GM19351 (cell line): Measurements from ENCODE around the gene RPS24.

Experiments
- ATAC-seq: cut with Tn5 transposase; IDR thresholded peaks from one replicate; pipeline ENCODE4 v1.9.1; 2021; ENCODE audit warnings: mild to moderate bottlenecking, moderate library complexity; ENCODE audit not compliant: unreplicated experiment

Gene RPS24

DNA sequence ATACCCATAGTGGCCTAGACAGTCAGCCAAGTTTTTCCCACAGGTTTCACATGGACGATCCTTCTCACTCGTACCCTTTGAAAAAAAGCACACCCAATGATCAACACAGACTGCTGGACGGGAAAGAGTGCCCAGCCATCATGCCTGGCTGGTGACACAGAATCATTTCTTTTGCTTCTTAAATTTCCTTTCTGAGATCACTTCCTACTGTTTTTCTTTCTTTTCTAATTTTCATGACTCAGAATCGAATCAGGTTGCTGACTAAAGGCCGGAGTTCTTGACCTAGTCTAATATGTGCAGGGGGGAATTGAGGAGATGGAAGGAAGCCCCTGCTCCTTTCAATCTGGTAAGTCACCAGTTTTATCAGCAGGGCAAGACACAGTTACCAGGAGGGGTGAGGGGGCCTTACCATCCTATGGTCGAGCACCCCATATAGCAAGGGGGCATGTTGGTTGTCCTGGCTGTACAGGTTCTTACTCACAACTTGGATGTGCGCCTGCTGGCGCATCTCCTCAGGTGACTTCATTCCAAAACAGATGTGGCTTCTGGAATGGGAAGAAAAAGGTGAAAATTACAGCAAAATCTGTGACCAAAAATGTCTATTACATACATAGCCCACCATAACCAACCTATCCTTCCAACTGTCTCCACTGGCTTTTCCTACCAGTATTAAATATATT, 7.8 kb upstream of the RPS24 start:
- no peak for ATAC-seq

DNA sequence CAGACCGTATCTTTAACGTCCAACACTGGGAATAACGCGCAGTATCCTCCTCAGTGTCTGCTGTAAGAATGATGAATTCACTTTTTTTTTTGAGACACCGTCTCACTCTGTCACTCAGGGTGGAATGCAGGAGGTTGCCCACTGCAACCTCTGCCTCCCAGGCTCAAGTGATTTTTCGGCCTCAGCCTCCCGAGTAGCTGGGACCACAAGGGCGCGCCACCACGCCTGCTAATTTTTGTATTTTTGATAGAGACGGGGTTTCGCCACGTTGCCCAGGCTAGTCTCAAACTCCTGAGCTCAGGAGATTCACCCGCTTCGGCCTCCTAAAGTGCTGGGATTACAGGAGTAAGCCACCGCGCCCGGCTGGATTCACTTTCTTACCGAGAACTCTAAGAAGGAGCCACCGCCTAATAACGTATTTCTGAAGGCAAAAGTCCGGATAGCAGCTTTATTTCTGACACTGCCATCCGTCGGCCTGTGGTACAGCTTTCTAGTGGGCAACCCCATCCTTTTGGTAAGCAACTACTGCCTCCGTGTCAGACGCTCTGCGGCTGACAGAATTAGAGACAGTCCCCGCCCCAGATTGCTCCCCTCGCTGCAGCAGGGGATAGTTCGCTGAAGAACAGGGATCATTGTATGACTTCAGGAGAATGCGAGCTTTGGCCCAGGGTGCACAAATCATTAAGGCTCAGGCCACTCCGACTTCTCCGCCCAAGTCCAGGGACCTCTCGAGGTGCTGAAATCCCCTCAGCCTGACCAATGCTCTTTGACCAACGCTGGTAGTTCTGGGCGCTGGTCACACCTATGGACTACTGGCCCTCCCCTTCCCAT, 5.0 kb upstream of the RPS24 start:
- no peak for ATAC-seq

DNA sequence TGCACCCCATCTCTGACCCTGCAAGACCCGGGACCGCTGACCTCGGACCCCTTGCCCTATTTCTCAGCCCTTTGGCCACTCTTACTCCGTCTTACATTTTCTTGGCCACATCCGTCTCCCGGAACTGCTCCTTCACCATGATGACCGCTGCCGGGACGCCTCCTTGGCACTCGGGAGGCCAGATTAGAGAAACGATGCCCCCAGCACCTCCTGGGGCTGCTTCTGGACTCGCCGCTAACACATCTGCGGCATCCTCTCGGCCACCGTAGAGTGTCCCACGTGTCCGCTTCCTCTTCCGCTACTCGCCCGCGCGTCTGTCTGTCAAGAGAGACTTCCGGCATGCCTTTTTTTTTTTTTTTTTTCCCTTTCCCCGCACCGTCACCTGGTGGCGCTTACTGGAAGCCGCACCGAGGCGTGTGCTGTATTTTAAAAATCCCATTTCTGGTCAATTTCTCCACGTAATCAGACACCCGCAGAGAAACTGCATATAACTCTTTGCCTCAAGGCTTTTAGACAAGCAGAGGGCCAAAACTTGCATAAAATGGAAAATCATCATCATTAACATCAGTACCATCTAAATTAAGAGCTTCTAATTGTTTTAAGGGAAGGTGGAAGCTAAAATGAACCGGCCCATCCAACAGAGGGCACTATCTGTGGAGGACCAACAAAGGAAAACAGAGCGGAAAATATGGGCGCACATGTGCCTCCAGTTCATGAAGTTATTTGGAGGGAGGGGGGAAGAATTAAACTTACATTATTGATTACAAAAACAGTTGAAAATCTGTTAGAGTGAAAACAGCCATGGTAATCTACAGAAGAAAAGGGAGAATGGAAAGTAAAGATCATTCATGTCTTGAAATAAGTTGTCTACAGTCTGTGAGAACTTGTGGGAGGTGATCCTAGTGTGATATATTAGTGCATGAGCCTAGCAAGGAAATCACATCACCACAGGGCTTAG, 4.1 kb upstream of the RPS24 start, which contains the start of gene POLR3A:
POLR3A (minus strand) TSS at position 247 of the 958 bp plus-strand sequence; CDS start at position 139, 108 bp downstream.
- peak; percentile 62 for ATAC-seq

DNA sequence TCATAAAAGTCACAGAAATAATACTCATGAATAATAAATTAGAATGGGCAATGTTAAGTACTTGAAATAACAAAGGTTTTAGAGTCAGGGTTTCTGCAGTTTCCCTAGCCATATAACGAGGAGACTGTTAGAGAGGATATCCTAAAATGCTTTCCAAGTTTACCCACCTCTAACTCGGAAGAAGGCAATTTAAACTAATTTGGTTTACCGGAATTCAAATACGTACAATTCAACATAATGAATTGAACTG, 351 bp upstream of the RPS24 start:
- no peak for ATAC-seq

DNA sequence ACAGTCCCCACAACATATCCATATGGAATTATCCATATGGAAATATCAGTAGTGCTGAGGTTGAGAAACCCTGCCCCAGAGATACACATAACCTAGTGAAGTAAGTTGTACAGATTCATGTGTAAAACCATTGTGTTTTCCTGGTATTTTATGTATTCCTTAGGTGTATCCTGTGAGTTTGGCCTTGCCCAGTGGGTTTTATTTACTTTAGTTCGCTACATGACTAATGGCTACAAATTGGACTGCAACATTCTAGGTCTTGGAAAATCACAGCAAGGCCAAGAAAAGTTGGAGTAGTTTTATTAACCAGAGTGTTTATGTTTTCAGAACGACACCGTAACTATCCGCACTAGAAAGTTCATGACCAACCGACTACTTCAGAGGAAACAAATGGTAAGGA, 1.4 kb downstream of the RPS24 start:
- ATAC-seq = no peak

DNA sequence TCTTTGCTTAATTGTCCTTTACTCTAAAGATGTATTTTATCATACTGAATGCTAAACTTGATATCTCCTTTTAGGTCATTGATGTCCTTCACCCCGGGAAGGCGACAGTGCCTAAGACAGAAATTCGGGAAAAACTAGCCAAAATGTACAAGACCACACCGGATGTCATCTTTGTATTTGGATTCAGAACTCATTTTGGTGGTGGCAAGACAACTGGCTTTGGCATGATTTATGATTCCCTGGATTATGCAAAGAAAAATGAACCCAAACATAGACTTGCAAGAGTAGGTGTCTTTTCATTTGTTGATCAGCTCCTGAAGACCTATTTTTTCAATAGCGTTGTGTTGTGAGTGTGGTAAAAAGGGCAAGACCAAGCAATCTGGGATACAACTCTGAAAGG, 1.8 kb downstream of the RPS24 start:
- no peak for ATAC-seq

DNA sequence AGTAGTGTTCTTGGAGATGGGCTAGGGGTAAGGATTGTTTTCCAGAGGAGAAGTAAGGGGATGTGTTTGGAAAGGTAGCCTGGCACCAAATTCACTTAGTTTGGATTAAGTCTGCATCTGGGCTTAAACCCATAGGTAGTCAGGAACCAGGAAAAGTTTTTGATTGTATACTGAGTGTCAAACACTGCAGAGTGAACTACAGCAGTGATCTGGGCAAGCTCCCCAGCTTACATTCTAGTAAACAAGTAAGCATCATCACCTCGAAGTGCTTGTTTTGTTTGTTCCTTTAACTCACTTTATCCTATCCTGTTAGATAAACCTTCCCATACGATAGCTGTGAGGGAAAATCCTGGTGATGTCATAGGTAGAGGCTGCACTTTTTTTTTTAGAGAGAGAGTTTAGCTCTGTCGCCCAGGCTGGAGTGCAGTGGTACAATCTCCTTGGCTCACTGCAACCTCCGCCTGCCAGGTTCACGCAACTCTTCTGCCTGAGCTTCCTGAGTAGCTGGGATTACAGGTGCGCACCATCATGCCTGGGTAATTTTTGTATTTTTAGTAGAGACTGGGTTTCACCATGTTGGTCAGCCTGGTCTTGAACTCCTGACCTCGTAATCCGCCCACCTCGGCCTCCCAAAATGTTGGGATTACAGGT, 2.4 kb downstream of the RPS24 start:
- no peak for ATAC-seq

DNA sequence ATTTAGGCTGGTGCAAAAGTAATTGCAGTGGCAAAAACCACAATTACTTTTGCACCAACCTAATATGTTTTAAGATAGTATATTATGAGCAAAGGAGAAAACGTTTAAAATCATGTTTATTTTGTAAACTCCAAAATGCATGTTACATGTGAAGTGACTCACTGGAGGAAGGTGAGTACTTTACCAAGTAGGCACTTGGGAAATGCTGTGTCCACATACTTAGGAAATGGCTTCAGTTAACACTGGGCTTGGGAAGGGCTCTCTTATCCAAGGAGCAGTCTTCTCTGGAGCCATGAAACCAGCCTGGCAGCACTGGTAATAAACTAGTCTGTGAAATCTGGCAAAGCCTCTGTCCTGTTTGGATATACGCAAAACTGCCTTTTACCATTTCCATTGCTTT, 4.4 kb downstream of the RPS24 start:
- ATAC-seq = no peak

DNA sequence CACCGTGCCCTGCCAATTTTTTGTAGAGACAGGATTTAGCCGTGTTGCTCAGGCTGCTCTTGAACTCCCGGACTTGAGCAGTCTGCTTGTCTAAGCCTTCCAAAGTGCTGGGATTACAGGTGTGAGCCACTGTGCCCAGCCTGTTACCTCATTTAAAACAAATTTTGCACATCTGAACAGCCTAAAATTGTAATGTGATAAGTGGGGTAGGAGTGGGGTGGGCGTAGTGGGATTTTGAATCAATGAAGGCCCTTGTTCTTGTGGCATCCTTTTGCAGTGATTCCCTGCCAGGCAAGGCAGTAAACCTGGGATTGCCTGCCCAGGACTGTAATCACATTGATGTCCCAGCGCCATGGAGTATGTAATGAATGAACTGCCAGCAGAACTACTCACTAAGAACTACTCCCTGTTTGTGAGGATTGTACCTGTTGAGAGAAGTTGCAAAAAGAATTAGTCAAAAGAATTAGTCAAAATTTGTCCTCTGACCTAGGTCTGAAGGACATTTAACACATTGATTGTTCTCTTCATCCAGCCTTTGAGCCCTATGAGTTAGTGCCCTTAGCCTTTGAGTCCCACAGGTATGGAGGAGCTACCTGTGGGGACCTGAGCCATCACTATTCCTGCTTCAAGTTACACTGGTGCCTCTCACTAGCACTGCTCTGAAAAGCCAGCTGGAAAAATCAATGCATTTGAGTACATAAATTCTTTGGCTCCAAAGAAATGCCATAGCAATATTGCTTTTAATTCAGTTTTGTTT, 5.3 kb downstream of the RPS24 start:
- ATAC-seq = no peak

DNA sequence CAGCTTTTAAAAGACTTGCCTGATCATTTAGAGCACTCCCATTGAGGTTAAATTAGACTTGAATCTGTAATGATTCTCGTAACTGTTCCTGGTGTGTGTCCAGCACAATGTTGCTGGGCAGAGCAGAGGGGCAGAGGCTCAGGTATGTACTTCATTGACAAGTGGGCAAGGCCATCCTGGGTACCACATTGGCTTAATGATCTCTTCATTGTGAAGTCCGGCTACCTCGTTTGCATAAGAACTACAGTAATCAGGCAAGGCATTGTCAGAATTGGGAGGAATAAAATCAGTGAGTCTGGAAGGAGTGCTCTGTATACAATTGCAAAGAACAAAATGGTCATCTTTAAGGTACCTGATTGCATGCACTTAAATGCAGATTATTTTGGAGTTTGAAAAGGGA, 6.1 kb downstream of the RPS24 start:
- no peak for ATAC-seq

DNA sequence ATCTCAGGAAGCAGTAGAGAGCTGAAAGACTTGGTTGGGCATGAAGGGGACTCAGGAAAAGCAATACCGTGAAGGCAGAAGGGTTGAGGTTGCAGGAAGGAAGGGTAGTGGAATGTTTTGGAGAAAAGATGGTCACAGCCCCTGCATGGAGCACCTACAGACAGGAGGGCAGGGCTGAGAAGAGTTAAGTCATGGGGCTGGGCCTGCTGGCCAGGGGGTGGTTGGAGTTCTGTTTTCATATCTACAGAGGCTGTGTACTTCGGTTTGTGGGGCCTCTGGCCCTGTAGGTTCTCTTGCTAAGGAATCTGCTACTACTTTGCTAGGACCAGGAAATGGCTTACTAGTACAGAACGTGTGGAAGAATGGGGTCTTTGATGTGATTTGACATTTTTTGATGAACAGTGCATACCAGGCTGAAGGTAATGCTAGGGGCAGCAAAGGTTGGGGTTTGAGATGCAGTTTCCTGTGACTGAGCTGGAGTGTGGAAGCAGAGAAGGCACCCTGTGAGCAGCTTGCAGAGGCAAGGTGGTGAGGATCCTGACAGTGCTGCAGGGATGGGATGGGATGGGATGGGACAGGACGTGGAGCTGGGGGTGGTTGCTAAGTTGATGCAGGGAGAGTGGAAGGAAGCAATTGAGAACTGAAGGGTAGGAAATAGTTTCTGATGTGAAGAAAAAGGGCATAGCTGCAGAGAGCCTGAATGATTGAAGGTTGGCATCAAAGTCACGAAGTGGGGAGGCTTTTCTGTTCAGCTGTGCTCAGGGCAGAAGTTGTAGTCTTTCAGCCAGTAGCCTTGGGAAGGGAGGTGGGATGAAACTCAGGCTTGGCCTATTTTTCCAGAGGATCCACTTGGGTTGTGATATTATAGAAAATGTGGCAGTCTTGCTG, 7.8 kb downstream of the RPS24 start:
- ATAC-seq = no peak

DNA sequence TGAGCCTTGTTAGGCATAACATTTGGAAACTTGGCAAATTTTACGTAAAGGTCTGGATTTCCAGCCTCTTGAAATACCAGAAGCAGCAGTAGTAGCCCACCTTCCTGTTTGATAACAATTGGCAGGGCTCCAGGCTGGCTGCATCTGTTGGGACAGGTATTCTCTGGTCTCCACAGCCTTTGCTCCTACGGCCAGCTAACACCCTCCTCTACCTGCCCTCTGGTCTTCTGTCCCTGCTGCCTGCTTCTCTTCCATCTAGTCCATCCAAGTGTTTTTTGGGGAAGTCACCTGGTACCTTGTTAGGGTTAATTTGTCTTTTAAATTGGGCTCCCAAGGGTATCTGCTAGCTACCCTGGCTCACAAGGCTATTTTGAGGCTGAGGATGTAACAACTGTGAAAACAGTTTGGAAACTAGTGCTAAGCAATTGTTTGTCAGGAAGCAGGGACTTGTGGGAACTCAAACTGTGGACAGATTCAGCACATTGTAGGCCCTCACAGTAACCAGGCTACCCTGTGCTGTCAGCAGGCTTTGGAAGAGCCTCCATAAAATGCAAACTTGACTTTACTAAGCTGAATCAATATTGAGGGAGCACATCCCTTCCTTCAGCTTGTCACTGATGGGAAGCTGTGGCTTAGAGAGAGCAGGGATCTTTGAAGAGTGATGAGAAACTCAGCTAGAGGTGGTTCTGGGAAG, 8.5 kb downstream of the RPS24 start:
- ATAC-seq = no peak

DNA sequence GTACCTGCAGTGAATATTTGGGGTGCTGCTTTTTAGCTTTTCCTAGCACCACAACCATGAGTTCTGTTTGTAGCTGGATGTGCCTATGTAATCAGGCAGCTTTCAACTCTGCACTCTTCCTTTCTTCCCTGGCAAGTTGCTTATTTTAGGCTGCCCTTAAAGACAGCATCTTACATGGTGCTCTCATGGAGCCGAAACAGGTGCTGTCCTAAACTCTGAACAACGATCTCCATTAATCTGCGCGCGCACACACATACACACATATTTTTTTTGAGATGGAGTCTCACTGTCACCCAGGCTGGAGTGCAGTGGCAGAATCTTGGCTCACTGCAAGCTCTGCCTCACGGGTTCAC, 9.1 kb downstream of the RPS24 start:
- ATAC-seq = no peak

DNA sequence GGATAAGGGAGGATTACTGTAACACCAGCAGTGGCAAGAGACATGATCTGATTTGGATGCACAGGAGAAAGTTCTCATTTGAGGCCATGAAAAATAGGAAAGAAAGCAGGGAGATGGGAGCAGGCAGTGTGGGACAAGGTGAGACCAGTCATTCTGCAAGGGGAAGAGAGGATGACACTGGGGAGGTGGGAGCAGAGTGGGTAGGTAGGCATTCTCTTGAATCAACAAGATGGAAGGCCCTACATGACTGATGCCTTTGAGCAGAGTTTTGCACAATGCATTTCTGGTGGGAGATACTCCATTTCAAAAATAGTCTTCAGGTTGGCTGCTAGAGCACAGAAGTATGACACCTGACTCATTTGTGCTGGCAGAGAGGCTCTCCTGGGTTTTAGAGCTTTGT, 10.5 kb downstream of the RPS24 start:
- no peak for ATAC-seq

DNA sequence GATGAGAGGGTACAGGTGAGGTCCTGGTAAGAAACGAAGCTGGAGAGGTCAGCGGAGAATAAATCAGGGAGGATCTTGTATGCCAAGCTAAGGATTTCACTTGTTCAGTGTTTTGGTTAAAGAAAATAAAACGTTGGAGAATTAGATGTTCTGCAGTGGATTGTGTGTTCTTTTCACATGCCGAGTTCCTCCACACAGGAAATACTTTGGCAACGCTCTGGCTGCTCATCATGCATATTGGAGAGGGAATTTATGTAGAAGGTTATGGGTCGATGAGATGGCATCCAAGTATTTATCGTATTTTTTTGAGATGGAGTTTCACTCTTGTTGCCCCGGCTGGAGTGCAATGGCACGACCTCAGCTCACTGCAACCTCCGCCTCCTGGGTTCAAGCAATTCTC, 11.0 kb downstream of the RPS24 start:
- ATAC-seq = no peak

DNA sequence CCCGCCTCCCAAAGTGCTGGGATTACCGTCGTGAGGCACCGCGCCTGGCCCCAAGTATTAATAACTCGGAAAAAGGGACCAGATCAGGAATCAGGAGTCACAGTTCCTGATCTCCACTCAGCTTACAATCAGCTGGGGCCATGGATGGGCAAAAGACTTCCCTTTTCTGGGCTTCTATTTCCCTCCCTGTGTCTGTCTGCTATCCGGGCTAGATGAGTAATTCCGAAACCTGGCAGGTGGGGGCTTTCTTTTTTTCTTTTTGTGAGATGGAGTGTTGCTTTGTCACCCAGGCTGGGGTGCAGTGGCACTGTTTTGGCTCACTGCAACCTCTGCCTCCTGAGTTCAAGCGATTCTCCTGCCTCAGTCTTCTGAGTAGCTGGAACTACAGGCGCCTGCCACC, 11.6 kb downstream of the RPS24 start:
- ATAC-seq = peak; percentile 60

DNA sequence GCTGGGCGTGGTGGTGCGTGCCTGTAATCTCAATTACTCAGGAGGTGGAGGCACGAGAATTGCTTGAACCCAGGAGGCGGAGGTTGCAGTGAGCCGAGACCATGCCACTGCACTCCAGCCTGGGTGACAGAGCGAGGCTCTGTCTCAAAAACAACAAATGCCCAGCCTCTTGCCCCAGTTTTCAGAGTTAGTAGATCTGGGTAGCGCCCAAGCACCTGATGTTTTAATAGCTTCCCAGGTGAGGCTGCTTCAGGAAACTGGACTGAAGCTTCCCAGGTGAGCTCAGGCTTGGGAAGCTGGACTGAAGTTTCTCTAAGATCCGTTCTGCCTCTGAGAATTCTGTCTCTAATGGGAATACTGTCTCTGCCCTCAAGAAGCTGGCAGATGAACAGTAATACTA, 12.2 kb downstream of the RPS24 start:
- ATAC-seq = no peak

DNA sequence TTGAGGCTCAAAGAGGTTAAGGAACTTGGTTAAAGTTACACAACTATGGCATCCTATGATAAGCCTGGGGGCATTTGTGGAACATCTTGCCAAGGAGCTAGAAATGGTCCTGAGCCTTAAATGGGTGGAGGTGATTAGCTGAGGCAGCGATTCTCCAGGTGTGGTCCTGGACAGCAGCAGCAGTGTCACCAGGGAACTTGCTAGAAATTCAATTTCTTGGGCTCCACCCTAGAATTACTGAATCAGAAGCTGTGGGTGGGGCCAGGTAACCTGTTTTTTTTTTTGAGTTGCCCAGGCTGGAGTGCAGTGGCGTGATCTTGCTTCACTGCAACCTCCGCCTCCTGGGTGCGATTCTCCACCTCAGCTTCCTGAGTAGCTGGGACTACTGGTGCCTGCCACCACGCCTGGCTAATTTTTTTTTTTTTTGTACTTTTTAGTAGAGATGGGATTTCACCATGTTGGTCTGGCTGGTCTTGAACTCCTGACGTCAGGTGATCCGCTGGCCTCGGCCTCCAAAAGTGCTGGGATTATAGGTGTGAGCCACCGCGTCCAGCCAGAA, 13.1 kb downstream of the RPS24 start:
- no peak for ATAC-seq
